Lower leg skin (tissue), 3 donors: ENCODE data around the gene STPG3.

Source experiments
- CTCF ChIP-seq, 3 donors: fragments of 450-650 bp; IDR thresholded peaks; one replicate each; pipeline ENCODE4 v1.5.1; 2016; ENCODE audit warnings: antibody characterized with exemption in 3 of 3, mild to moderate bottlenecking in 3 of 3, moderate library complexity in 2 of 3
- POLR2A ChIP-seq, 2 donors: fragments of 450-650 bp; IDR thresholded peaks; one replicate each; pipeline ENCODE4 v1.6.1; 2016 to 2017; ENCODE audit warnings: antibody characterized with exemption in 2 of 2, mild to moderate bottlenecking in 1 of 2, moderate library complexity in 1 of 2

GRCh38 chr9:137297966-137298365 lies 46.9 kb downstream of the STPG3 start:
- TF ChIP-seq CTCF (IDR thresholded peaks at IDR 0.05) = no peak
- no peak for TF ChIP-seq POLR2A (IDR thresholded peaks at IDR 0.05)
